Activated naive CD8-positive, alpha-beta T cell treated with anti-CD3 and anti-CD28 coated beads, Interleukin-2, amount 50 U/mL, for 16 hours (primary cell): ENCODE results near the gene CEP131.

Experiments
- DNase-seq: peaks from one replicate; pipeline ENCODE4 v3.0.0-alpha.2; 2020; ENCODE audit warnings: low read depth, low spot score

The CEP131 gene

DNA sequence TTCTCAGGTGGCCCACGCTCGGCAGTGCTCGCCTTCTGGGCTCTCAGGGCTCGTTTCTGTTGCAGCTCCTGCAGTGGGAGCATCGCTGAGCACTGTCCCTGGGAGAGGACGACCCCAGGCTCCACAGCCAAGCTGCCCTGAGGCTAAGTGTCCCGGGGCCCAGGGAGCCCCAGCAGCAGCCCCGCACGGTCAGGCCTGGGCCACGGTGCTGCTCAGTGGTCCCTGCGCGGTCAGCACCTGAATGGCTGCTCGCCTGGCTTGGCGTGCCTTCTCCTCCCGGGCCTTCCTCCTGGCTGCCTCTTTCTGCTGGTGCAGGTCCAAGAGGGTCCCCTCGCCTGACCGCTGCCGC, 23.3 kb downstream of the CEP131 start:
- no peak for DNase-seq

DNA sequence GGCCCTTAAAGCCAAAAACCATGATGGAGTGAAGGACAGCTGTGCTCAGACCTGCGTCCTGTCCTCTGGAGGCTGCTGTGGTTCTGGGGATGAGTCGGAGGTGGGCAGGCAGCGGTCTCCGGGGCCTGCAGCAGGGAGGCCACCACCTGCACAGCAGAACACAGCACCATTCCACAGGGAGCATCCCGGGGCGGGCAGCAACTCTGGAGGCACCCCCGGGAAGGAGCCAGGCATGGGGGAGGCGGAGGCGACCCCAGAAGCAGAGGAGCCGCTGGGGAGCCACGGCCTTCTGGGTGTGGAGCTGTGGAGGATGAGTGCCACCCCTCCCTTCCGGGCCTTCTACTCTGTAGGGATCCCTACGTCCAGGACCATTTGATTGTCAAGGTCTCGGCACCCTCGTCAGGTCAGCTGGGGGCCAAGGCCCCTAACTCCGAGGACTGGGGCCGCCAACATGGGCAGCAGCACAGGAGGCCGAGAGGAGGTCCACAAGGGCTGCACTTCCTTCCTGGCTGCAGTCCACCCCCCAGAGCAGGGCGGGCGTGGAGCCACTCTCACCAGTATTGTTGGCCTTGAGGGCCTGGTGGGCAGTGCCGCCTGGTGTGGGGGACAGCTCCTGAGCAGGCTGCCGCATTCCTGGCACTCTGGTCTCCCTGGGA, 23.8 kb downstream of the CEP131 start:
- DNase-seq: no peak

DNA sequence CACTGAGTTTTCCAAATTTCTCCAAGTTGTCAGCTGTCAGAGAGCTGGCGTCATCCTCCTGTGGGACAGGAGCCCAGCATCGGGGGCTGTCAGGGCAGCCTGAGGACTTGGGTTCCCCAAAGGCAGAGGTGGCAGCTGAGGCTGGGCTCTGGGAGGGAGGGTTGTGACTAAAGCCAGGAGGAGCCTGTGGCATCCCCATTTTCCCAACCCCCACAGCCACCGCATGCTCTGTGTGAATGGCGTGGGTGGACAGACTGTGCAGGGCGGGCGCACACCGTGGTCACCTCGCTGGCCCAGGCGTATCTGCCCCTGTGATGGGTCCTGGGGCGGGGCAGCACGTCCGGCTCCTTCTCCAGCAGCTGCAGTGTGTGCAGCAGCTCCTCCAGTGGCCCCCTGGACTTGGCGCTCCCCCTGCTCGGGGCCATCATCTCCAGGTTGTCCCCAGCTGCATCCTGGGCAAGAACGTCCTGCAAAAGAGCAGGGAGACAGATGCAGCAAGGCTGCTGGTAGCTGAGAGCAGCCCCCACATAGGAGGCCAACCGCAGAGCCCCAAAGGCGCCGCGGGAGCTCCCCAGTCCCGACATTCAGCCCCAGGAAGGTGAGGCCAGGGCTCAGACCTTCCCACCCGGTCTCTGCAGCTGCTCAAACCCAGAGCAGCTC, 24.8 kb downstream of the CEP131 start:
- DNase-seq: no peak

DNA sequence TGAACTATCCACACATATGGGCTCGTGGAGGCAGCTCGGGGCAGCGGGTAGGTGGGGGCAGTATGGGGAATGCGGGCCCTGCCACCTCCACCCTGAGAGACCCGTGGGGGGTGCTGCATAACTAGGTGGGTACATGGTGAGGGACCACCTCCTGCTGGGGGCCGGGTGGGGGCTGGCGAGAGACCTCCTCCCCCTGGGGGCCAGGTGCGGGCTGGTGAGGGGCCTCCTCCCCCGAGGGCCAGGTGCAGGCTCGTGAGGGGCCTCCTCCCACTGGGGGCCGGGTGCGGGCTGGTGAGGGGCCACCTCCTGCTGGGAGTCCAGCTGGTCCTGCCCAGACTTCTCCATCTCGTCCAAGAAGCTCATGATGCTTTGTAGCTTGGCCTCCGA, 25.4 kb downstream of the CEP131 start:
- DNase-seq: no peak

DNA sequence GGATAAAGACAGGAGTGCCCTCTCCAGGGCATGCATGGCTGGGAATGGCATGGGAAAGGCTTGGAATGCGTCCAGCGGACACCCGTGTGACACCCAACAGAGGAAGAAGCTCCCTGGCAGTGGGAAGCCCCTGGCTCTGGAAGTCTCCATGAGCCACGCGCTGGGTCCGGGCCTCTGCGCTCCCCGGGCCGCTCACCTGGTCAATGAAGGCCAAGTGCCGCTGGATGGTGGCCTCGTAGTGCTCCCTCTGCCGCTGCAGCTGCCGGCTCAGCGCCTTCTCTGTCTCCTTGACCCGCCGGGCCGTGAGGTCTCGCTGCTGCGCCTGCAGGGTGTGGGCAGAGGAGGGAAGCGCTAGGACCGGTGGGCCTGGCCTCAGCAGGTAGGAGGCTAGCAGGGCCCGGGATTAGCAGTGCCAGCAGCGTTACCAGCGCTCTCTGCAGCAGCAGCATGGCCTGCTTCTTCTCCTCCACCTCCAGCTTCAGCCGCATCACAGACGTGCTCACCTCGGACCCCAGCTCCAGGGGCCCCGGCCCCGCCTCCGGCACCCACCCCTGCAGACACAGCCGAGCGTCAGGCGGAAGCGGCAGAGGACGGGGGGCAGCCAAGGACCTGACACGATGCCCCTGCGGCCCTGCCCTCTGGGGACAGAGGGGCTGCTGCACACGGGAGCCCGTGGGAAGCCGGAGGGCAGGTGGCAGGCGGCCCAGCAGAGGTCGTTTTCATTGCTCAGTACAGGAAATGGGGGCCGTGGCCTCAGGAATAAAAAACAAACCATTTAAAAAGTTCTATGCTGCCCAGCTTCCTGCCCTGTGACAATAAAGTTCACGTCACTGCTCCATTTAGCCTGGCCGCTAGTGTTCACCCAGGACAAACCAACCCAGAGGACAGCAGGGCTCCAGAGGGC, 26.0 kb downstream of the CEP131 start:
- no peak for DNase-seq

DNA sequence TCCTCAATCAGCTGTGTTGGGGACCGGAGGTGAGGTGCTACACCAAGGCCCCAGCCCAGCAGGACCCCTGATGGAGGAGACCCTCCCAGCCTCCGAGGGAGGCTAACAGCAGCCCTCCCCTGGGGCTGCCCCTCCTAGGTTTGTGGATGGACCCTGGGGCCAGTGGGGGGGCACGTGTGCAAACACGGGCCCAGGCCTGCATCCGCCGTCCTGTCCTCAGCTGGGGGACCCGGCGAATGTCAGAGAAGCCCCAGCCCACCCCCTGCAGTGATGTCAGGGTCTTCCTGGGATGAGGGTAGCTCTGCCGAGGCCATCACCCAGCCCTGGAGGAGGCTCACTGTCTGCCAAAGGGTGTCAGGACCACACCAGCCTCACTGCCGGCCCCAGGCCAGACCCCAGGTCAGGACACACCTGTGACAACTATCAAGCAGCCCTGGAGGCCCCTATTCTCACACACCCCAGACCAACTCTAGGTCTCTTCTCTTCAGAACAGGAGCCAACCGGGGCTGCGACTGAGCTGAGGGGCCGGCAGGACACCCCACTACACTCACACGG, 26.7 kb downstream of the CEP131 start:
- no peak for DNase-seq

DNA sequence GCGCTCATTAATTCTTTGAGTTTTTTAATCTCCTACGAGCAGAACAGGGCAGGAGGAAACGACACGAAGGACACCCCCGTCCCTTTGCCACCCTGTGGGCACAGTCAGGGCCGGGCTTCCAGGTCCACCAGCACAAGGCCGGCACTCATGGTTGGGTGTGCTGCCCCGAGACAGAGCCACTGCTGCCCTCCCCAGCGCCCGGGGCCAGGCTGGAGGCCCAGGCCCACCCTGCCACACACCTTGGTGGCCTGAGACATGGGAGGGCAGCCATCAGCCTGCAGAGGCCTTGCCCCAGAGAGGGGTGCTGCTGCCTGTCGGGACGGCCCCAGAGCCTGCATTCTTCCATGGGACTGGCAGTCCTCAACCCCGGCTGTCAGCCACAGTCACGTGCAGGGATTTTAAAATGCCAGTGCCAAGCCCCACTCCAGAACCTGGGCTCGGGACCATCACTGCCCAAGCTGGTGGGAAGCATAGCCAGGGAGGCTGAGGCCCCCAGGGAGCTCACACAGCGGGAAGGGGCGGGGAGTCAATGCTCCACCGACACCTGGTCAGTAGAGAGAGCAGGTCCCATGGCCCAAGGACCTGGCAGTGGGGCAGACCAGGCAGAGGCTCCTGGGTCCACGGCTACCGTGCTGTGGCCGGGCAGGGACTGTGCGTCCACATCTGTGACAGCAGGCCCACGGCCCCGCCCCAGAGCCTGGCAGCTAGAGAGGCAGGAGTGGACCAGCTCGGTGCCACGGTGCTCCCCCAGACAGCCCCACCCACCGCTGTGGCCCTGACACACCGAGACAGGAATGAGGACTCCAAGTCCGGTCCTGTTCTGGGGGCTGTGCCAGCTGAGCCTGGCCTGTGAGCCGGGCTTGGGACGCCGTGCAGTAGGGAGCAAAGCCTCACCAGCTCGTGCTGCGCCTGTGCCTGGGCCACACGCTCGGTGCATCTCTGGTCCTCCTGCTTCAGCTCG, 27.5 kb downstream of the CEP131 start:
- DNase-seq: no peak

DNA sequence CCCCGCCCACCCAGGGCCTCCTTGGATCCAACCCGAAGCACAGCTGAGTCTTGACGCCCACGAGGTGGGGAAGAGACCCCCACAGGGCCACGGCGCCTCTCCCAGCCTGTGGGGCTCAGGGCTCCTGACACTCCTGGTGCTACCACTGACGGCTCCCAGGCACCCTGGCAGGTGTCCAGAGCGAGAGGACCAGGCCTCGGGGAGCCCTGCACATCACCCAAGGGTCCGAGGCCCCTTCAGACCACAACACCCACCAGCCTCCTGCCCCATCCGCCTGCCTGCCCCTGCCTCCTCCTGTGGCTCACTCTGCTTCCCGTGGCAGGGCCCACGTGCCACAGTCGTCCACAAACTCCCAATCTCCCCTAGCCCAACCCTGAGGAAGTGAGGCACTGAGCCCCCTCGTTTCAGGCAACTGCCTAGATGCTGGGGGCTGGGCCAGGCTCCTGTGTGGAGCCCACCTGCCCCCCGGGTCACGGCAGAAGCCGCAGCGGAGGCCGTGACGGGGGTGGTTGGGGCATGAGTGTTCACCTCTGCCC, 28.5 kb downstream of the CEP131 start:
- no peak for DNase-seq

DNA sequence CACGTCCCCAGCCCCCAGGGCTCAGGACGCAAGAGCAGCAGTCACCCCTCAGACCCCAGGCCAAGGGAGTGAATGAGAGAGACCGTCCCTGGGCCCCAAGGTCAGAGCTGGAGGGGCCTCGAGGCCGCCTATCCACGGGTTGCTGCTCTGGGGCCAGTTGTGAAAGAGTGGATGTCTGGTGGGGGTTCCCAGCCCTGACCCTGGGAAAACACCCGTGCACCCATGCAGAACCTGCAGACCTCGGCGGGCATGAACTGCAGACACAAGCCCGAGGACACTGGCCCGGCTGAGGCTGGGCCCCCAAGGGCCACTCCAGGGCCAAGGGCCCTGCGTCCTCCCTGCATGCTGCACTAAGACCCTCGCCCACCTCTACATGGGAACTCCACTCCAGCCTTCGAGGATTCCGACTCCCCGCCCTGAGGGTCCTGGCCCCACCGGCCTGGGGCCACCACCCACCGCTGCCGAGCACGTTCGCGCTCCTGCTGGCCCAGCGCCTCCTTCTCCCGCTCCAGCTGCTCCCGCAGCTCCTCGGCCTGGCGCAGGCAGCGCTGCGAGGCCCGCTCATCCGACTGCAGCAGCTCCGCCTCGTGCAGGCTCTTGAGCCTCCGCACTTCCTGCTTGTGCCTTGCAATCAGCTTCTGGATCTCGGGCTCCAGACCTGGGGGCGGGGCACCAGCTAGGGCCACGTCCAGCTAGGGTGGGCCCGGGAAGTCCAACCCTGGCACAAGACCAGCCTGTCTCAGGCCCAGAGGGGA, 29.1 kb downstream of the CEP131 start:
- no peak for DNase-seq

DNA sequence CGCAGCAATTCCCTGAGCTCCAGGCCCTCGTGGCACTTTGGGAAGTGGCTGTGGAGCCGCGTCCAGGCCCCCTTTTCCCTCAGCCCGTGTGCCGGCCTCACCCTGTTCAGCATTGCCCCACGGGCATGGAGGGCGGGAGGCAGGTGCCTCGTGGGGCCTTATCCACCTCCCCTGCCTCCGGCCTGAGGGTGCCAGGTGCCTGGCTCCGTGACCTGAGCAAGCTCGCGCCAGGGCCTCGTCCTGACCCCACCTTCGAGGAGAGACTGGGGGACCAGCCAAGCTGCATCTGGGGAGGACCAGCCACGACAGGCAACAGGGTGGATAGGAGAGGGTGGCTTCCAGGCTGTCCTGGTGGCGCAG, 29.7 kb downstream of the CEP131 start:
- DNase-seq: no peak

DNA sequence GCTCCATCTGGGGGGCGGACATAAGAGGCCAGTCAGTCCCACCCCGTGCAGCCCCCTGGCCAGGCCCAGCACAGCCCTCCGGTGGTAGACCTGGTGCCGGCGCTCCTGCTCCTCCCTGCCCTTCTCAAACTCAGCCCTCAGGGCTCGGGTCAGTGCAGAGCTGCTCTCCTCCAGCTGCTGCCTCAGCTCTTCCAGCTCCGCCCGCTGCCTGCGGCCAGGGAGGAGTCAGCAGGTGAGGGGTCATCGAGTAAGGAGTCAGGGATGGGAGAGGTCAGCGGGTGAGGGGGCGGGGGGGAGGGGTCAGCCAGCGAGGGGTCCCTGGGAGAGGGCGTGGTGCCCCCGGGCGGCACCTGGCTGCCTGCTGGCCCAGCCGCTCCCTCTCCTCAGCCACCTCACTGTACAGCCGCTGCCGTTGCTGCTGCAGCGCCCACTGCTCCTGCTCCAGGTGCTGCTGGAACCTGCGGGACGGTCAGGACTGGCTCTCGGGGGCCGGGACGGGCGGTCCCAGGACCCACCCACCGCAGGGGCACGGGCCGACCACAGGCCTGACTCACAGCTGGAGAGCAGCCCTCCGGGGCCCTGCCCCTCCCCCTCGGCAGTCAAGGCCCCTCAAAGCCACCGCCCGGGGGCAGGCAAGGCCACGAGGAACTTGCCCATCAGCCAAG, 30.2 kb downstream of the CEP131 start:
- DNase-seq: no peak

DNA sequence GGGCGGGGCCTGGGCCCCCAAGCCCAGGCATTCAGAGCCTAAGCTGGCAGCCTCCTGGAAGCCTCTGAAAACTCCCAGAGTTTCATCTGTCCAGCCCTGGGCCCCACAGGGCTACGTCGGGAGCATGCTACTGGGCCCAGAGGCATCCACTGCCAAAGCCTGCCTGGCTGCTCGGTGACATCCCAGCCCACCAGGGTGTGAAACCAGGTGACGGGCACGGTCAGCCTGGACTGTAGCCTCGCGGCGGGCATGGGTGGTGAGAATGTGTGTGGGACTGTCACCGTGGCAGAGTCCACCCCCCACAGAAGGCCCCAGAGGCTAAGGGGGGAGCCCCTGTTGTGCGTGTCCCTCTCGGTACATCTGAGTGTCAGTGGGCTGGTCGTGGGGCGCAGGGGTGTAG, 31.1 kb downstream of the CEP131 start:
- no peak for DNase-seq

DNA sequence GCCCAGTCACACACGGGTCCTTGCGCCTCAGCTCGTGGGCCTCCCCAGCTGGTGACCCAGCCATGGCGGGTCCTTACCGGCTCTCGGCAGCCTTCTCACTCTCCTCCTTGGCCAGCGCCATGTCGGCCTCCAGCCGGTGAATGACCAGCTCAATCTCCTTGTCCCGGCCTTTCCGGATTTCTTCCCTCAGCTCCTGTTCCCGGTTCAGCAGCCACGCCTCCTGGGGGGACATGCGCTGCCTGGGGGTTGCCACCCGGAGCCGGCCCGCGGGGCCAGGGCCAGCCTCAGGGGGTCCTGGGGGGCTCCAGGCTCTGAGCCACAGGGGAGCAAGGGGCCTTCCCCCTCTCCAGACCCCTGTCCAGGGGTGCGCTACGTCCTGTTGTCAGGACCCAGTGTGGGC, 31.6 kb downstream of the CEP131 start:
- DNase-seq: no peak

DNA sequence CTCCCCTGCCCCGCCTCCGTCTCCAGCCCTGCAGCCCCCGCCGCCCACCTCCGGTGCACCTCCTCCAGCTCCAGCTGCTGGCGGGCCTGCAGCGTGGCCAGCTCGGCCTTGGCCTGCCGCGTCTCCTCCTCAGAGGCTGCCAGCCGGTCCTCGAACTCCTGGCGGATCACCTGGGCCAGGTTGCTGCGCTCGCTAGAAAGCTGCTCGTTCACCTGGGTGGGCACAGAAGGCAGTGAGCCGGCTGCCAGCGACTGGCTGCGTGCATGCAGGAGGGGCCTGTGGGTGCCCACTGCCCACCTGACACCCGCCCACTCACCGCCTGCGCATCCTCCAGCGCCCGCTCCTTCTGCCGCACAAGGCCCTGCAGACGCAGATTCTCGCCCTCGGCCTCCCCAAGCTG, 32.2 kb downstream of the CEP131 start:
- DNase-seq: no peak

DNA sequence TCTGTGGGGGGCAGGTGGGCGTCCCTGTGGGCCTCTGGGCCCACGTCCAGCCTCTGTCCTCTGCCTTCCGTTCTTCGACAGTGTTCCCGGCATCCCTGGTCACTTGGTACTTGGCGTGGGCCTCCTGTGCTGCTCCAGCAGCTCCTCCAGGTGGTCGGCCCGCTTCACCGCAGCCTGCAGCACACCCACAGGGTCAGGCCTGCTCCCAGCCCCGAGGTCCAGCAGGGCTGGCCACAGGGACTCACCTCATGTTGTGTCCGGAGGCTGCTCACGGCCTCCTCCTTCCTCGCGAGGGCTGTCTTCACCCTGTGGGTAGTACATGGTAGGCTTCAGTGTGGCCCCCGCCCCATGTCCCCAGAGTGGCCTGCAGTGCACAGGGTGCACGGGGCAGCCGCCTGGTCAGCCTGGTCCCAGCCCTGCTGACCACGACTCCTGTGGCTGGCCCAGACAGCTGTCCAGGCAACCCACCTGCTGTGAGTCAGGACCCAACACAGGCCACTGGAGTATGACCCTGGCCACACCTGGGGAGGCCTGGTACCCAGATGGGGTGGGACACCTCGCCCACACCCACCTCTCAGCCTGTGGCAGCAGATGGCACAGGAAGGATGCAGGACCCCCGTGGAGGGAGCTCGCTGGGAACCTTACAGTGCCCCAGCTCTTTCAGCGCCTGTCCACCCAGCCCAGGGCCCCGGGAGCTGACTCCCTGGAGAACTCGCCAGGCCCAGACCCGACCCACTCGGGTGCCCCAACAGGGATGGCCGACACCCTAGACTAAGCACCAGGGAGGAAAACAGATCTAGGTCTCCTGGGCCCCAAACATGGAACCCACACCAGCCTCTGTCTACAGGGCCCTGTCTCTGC, 32.9 kb downstream of the CEP131 start:
- no peak for DNase-seq

DNA sequence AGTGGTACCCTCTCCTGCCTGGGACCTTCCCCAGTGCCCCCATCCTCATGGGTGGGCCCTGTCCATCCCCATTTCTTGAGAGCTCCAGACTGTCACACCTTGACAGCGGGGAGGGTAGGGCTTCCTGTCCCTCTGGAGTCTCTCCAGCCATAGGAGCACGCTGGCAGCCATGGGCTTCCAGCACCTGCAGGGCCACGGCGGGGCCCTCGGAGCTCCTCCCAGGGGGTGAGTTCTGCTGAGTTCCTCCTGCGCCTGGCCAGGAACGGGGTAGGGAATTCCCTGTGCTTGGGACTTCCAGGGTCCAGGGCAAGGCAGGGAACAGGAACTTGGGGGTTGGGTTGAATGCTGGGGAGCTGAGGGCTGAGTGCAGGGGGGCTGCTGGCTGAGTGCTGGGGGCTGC, 33.7 kb downstream of the CEP131 start:
- no peak for DNase-seq

DNA sequence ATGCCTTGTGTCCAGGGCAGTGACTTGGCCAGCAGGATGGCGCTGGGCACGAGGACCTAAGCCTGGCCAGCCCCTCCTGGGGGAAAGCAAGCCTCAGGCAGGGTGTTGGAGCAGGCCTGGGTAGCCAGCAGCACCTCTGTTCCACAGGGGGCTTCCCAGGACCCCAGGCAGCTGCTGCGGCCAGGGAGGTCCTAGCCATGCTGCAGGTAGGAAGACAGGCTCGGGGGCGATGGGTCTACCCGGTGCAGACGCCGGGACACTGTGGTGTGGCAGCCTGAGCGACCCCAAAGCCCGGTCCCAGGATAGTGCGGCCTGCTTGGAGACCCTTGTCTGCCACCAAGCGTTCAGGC, 34.3 kb downstream of the CEP131 start:
- DNase-seq: no peak

DNA sequence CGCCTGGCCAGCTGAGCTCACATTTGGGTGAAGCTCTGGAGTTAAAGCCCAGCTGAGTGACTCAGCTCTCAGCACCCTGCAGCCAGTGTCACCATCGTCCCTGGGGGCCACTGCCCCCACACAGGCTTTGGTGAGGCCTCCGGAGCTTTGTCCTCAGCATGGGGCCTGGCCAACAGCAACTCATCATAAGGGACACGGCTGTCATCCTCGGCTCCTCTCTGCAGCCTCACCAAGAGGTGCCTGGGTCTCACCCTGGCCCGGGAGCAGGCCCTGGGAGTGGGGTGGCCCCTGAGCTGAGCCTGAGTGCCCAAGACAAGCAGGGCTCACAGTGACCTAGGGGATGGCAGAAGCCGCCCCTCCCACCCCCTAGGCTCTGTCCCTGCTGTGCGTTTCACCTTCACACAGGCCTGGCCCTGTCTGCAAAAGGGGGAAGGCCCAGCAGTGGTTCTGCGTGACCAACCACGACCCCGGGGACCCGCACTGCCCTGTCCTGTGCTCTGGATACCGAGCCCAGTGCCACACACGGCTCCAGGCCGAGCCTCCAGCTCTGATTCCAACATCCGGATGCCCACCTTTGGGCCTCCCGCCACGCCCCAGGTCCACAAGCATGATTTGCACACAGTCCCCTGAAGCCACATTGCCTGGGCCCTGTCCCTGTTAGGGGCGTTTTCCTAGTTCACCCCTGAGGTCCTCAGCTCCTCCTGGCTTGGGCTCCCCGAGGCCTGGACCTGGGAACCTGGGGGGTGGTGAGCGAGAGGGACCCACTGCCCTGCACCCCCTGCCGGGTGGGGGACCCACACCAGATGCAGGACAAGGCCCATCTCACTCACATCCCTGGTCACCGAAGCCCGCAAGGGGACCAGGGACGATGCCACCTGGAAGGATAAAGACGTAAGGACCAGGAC, 34.9 kb downstream of the CEP131 start:
- no peak for DNase-seq
